ENCODE results near the gene APOL2.

- TF ChIP-seq, protein P1, sequence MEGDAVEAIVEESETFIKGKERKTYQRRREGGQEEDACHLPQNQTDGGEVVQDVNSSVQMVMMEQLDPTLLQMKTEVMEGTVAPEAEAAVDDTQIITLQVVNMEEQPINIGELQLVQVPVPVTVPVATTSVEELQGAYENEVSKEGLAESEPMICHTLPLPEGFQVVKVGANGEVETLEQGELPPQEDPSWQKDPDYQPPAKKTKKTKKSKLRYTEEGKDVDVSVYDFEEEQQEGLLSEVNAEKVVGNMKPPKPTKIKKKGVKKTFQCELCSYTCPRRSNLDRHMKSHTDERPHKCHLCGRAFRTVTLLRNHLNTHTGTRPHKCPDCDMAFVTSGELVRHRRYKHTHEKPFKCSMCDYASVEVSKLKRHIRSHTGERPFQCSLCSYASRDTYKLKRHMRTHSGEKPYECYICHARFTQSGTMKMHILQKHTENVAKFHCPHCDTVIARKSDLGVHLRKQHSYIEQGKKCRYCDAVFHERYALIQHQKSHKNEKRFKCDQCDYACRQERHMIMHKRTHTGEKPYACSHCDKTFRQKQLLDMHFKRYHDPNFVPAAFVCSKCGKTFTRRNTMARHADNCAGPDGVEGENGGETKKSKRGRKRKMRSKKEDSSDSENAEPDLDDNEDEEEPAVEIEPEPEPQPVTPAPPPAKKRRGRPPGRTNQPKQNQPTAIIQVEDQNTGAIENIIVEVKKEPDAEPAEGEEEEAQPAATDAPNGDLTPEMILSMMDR (optimal IDR thresholded peaks at IDR 0.05 in 1 of 3, IDR thresholded peaks at IDR 0.05 in 1 of 3, conservative IDR thresholded peaks at IDR 0.05 in 1 of 3; ENCODE audit: extremely low read depth in 1 of 3, insufficient read depth in 2 of 3, low read length in 3 of 3): no peak
- no peak for TF ChIP-seq EZH2 (IDR thresholded peaks at IDR 0.05; ENCODE audit: low read length)
These were observed 35.2 kb upstream of the APOL2 start for GRCh38 chr22:36274531-36274930.

Measured in keratinocyte (primary cell).